Neural cell (in vitro differentiated cells): ENCODE results near the gene JAZF1.

Experiments
- EP300 ChIP-seq: fragments of 450-650 bp; conservative IDR thresholded peaks from 2 replicates; pipeline ENCODE4 v1.6.1; 2014; ENCODE audit warnings: antibody characterized with exemption, mild to moderate bottlenecking, moderate library complexity; ENCODE audit not compliant: poor library complexity, severe bottlenecking
- EZH2 ChIP-seq: fragments of 200-600, 300-800 bp; shearing (Covaris generic), sonication (generic); IDR thresholded peaks from 2 replicates; pipeline ENCODE4 v1.6.1; 2014; ENCODE audit warnings: antibody characterized with exemption, low read length, borderline replicate concordance, mild to moderate bottlenecking; ENCODE audit not compliant: insufficient read depth, poor library complexity, severe bottlenecking
- MXI1 ChIP-seq: fragments of 450-650 bp; conservative IDR thresholded peaks from 2 replicates; pipeline ENCODE4 v1.6.1; 2014; ENCODE audit warnings: antibody characterized with exemption, mild to moderate bottlenecking; ENCODE audit not compliant: poor library complexity, severe bottlenecking
- POLR2AphosphoS5 ChIP-seq: IDR thresholded peaks from 2 replicates; pipeline ENCODE4 v1.6.1; 2012
- TAF1 ChIP-seq: IDR thresholded peaks from 2 replicates; pipeline ENCODE4 v1.6.1; 2012; ENCODE audit warnings: low read depth
- TF ChIP-seq, protein P1 (sequence below): fragments of 450-650 bp; IDR thresholded peaks from 2 replicates; pipeline ENCODE4 v1.5.1; 2014; ENCODE audit warnings: antibody characterized with exemption, mild to moderate bottlenecking, moderate library complexity; ENCODE audit not compliant: poor library complexity, severe bottlenecking
- TF ChIP-seq, protein P2 (sequence below): IDR thresholded peaks from 2 replicates; pipeline ENCODE4 v1.6.1; 2012; ENCODE audit warnings: borderline replicate concordance

DNA sequence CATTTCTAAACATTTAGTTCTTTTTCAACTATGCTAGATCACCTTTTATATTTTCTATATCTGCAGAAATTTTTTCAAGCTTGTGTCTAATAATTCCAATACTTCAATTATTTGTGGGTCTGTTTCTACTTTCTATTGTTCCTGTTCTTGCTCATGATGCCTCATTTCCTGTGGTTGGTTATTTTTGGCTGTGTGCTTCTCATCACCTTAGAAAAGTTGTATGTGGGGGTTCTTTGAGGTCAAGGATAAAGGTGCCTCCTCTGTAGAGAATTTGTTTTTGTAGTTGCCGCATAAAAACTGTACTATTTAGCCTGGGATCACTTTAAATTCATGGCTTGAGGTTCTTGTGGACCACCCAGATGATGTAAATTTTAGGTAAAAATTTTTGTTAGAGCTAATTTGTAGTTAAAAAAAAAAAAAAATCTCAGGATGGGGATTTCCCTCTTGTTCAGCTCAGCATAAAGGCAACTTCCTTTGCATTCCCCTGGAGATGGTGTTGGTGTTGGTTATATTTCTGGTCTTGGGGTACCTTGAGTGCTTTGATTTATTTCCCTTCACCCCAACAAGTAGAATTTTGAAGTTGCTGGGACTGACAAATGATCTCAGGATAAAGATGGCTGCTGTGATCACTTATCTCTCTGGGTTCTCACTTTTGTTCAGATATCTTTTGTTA, 27.0 kb upstream of the JAZF1 start:
- no peak for TF ChIP-seq POLR2AphosphoS5
- no peak for TF ChIP-seq EZH2
- TF ChIP-seq, protein P1, sequence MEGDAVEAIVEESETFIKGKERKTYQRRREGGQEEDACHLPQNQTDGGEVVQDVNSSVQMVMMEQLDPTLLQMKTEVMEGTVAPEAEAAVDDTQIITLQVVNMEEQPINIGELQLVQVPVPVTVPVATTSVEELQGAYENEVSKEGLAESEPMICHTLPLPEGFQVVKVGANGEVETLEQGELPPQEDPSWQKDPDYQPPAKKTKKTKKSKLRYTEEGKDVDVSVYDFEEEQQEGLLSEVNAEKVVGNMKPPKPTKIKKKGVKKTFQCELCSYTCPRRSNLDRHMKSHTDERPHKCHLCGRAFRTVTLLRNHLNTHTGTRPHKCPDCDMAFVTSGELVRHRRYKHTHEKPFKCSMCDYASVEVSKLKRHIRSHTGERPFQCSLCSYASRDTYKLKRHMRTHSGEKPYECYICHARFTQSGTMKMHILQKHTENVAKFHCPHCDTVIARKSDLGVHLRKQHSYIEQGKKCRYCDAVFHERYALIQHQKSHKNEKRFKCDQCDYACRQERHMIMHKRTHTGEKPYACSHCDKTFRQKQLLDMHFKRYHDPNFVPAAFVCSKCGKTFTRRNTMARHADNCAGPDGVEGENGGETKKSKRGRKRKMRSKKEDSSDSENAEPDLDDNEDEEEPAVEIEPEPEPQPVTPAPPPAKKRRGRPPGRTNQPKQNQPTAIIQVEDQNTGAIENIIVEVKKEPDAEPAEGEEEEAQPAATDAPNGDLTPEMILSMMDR: no peak
- TF ChIP-seq, protein P2, sequence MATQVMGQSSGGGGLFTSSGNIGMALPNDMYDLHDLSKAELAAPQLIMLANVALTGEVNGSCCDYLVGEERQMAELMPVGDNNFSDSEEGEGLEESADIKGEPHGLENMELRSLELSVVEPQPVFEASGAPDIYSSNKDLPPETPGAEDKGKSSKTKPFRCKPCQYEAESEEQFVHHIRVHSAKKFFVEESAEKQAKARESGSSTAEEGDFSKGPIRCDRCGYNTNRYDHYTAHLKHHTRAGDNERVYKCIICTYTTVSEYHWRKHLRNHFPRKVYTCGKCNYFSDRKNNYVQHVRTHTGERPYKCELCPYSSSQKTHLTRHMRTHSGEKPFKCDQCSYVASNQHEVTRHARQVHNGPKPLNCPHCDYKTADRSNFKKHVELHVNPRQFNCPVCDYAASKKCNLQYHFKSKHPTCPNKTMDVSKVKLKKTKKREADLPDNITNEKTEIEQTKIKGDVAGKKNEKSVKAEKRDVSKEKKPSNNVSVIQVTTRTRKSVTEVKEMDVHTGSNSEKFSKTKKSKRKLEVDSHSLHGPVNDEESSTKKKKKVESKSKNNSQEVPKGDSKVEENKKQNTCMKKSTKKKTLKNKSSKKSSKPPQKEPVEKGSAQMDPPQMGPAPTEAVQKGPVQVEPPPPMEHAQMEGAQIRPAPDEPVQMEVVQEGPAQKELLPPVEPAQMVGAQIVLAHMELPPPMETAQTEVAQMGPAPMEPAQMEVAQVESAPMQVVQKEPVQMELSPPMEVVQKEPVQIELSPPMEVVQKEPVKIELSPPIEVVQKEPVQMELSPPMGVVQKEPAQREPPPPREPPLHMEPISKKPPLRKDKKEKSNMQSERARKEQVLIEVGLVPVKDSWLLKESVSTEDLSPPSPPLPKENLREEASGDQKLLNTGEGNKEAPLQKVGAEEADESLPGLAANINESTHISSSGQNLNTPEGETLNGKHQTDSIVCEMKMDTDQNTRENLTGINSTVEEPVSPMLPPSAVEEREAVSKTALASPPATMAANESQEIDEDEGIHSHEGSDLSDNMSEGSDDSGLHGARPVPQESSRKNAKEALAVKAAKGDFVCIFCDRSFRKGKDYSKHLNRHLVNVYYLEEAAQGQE: no peak
- TF ChIP-seq EP300: no peak
- TF ChIP-seq MXI1: no peak
- TF ChIP-seq TAF1: no peak
